GM12891 (cell line): Measurements from ENCODE around the gene IGLL5.

Experiments
- PAX5 ChIP-seq: IDR thresholded peaks from 2 replicates; pipeline ENCODE4 v1.6.1; 2011; ENCODE audit warnings: low read length, moderate library complexity, mild to moderate bottlenecking; ENCODE audit not compliant: insufficient read depth, severe bottlenecking
- POLR2A ChIP-seq: IDR thresholded peaks from 2 replicates; pipeline ENCODE4 v1.6.1; 2011; ENCODE audit warnings: low read depth, low read length, control low read depth
- POLR2AphosphoS5 ChIP-seq: IDR thresholded peaks from 2 replicates; pipeline ENCODE4 v1.6.1; 2011; ENCODE audit warnings: low read depth, low read length, control low read depth
- SPI1 ChIP-seq: IDR thresholded peaks from 2 replicates; pipeline ENCODE4 v1.6.1; 2011; ENCODE audit warnings: low read depth, low read length, control low read depth
- TAF1 ChIP-seq: IDR thresholded peaks from 2 replicates; pipeline ENCODE4 v1.6.1; 2011; ENCODE audit warnings: low read depth, low read length, control low read depth

DNA sequence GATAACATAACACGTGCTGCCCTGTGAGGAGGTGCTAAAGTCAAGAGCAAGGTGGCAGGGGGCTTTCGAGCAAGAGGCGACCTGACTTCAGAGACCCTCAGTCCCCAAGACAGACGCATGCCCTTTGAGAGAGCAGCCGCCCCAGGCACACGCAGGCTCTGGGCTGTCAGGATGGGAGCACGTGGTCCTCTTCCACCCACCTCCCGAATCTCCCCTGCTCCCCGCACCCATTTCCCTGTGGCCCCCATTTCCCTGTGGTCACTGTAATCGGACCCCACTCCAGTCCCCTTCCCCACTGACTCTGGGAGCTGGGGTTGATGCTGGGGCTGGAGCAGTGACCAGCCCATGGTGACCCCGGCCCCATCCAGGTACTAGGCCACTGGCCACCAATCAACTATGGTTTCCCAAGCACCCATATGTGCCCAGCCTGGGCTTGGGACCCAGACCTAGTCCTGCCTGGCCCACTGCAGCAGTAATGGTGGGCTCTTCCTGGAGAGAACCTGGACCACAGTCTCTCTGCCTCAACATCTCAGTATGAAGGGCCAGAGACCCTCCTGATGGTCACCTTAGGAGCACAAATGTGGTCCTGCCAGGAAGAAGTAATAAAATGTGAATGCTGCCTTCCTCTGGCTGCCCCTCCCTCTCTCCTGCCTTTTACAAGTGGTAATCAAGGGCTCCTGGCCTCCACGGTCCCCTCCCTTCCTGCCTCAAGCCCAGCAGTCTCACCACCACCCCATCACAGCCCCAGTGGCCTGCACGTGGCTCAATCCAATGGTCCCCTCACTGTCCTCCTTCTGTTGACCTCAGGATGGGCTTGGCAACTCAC lies 39.0 kb downstream of the IGLL5 start:
- TF ChIP-seq POLR2AphosphoS5 (no peak), POLR2A (no peak), TAF1 (no peak), SPI1 (no peak), PAX5 (no peak)
